ENCODE results near the gene ANAPC7. TPM values are rescaled to one million over a fixed set of nuclear protein-coding genes. Genes with fewer than 3 reads are reported as not detected.

The ANAPC7 gene
- total and polyA plus RNA-seq, 2 of the 13 experiments (the other 11 are each of a cell fraction or from before 2014, with no cell fraction given) = 40.0 to 69.1 TPM

GRCh38 chr12:110449799-110450497, 46.4 kb upstream of the ANAPC7 start, which contains the start of gene ARPC3 (continued):
- TF ChIP-seq ZBTB3 (CRISPR knock-in tag; IDR thresholded peaks at IDR 0.05; ENCODE audit: borderline replicate concordance, low read depth) = no peak
- TF ChIP-seq ZFP36L1 (CRISPR knock-in tag; IDR thresholded peaks at IDR 0.05) = no peak
- TF ChIP-seq ZNF432 (CRISPR knock-in tag; IDR thresholded peaks at IDR 0.05; ENCODE audit: borderline replicate concordance) = no peak
- TF ChIP-seq ZNF563 (CRISPR knock-in tag; IDR thresholded peaks at IDR 0.05) = peak; percentile 31; the same call in 1 of the 2 replicates
- TF ChIP-seq ZNF740 (CRISPR knock-in tag; IDR thresholded peaks at IDR 0.05) = 0 out of 2 replicates have a peak, but pooled peaks have one; percentile 4
- no peak for TF ChIP-seq ZNF784 (CRISPR knock-in tag; IDR thresholded peaks at IDR 0.05; ENCODE audit: borderline replicate concordance)
- TF ChIP-seq ZNF850 (CRISPR knock-in tag; conservative IDR thresholded peaks at IDR 0.05) = no peak
- TF ChIP-seq REST (IDR thresholded peaks at IDR 0.05; ENCODE audit: borderline replicate concordance in 1 of 2, low read depth in 1 of 2, low read length in 2 of 2) = no peak
- peak; percentile 82 for TF ChIP-seq MYC (CRISPR knock-in tag; IDR thresholded peaks at IDR 0.05; ENCODE audit: borderline replicate concordance)
- no peak for TF ChIP-seq EZH2 (conservative IDR thresholded peaks at IDR 0.05; ENCODE audit: low read depth, low read length)
- no peak for TF ChIP-seq ZKSCAN5 (CRISPR knock-in tag; IDR thresholded peaks at IDR 0.05)
- no peak for TF ChIP-seq KLF6 (CRISPR knock-in tag; IDR thresholded peaks at IDR 0.05)
- TF ChIP-seq CTCF (CRISPR knock-in tag; IDR thresholded peaks at IDR 0.05) = peak; percentile 98
- no peak for TF ChIP-seq JUND (CRISPR knock-in tag; IDR thresholded peaks at IDR 0.05)
- peak; percentile 92 for TF ChIP-seq ZNF501 (CRISPR knock-in tag; IDR thresholded peaks at IDR 0.05)
- TF ChIP-seq FLYWCH1 (CRISPR knock-in tag; IDR thresholded peaks at IDR 0.05) = no peak
- peak; percentile 77 for TF ChIP-seq ZFY (CRISPR knock-in tag; IDR thresholded peaks at IDR 0.05)
- no peak for TF ChIP-seq MAF1 (CRISPR knock-in tag; IDR thresholded peaks at IDR 0.05; ENCODE audit: borderline replicate concordance)
- TF ChIP-seq MXD1 (CRISPR knock-in tag; IDR thresholded peaks at IDR 0.05) = no peak; the same call in 1 of the 2 replicates
- no peak for TF ChIP-seq ZNF709 (CRISPR knock-in tag; IDR thresholded peaks at IDR 0.05)
- TF ChIP-seq SNAPC5 (CRISPR knock-in tag; IDR thresholded peaks at IDR 0.05; ENCODE audit: borderline replicate concordance) = 0 out of 2 replicates have a peak, but pooled peaks have one; percentile 18
- TF ChIP-seq ELF3 (CRISPR knock-in tag; IDR thresholded peaks at IDR 0.05) = peak; percentile 86
- 0 out of 2 replicates have a peak, but pooled peaks have one; percentile 56 for TF ChIP-seq SRY (CRISPR knock-in tag; IDR thresholded peaks at IDR 0.05)

All from HepG2 (cell line).